Measurements from ENCODE around the gene WSB1. TPM values are rescaled to one million over a fixed set of nuclear protein-coding genes. Genes with fewer than 3 reads are reported as not detected.

Gene WSB1
- polyA plus RNA-seq, 2 of the 4 experiments (the other 2 are of a cell fraction), result 46.0 to 111 TPM

GRCh38 chr17:27323538-27324215 lies 29.8 kb downstream of the WSB1 start:
- ATAC-seq (peak; percentile 31 to 70; a peak in 5 of 6 replicates), DNase-seq (ENCODE audit: low read depth in 1 of 2, low spot score in 1 of 2) (peak in 1 of 2 experiments; percentile 69), FAIRE-seq (no peak)
- H3K4me3 ChIP-seq, result no peak overlapping the region
- peak overlapping the region; percentile 17; the same call in 2 of the 3 replicates for H3K4me2 ChIP-seq
- H3K9me3 ChIP-seq, result no peaks in the 10 kb centered on the region
- ChIA-PET CTCF (interaction anchor here (0.7 to 3.9 kb wide), 10 partner anchors 9 to 275 kb away, joined by 3 to 17 read pairs (median 4); partner anchors contain the start of gene WSB1), POLR2A (interaction anchor here (0.6 to 1.2 kb wide), 4 partner anchors 23 to 127 kb away, joined by 4 to 5 read pairs (median 4); no protein-coding TSS in a partner anchor)
- H3K4me1 ChIP-seq, result peaks cover 11% of the 10 kb centered on the region; the same call in 2 of the 3 replicates
- 57% methylated on average over 7 of the region's 7 CpGs for WGBS (ENCODE audit: missing lambda C conversion rate)
- TF ChIP-seq KDM5A (IDR thresholded peaks at IDR 0.05) (no peak), HEYL (CRISPR knock-in tag; IDR thresholded peaks at IDR 0.05) (0 out of 2 replicates have a peak, but pooled peaks have one; percentile 4)
- peak overlapping the region in 1 of 2 experiments; percentile 12; a peak in 2 of 6 replicates for H3K27ac ChIP-seq

- CTCF ChIA-PET, result interaction anchor here (1.4 to 18.1 kb wide), 6 partner anchors 8 to 87 kb away, joined by 3 to 306 read pairs (median 6); partner anchors contain the start of gene WSB1
- H3K4me3 ChIP-seq, result no peak overlapping the region
- no peak overlapping the region for H3K27ac ChIP-seq
- peak in 1 of 2 experiments; percentile 9; a peak in 2 of 6 replicates for ATAC-seq
- no peak overlapping the region for H3K4me2 ChIP-seq
- no peaks in the 10 kb centered on the region for H3K9me3 ChIP-seq
- POLR2A ChIA-PET, result interaction anchor here (0.6 kb wide), 1 partner anchor 13 kb away, joined by 4 read pairs; no protein-coding TSS in a partner anchor
- TF ChIP-seq HOXB13 (CRISPR knock-in tag; IDR thresholded peaks at IDR 0.05; ENCODE audit: low read depth), result no peak
- TF ChIP-seq RARB (CRISPR knock-in tag; IDR thresholded peaks at IDR 0.05), result no peak
- TF ChIP-seq ESRRA (IDR thresholded peaks at IDR 0.05; ENCODE audit: borderline replicate concordance, low read length), result no peak
- no peak for TF ChIP-seq HES2 (IDR thresholded peaks at IDR 0.05)
- TF ChIP-seq GATA3 (IDR thresholded peaks at IDR 0.05; ENCODE audit: borderline replicate concordance), result no peak
- TF ChIP-seq ZC3H11A (IDR thresholded peaks at IDR 0.05), result no peak
- no peak for TF ChIP-seq ATOH8 (CRISPR knock-in tag; IDR thresholded peaks at IDR 0.05; ENCODE audit: low read depth)
- no peak for TF ChIP-seq HDAC2 (IDR thresholded peaks at IDR 0.05)
- TF ChIP-seq TFCP2L1 (CRISPR knock-in tag; IDR thresholded peaks at IDR 0.05), result no peak
- no peak for TF ChIP-seq TP53 (CRISPR knock-in tag; IDR thresholded peaks at IDR 0.05)
- no peak for TF ChIP-seq EHF (CRISPR knock-in tag; IDR thresholded peaks at IDR 0.05)
- no peak for TF ChIP-seq EP300 (IDR thresholded peaks at IDR 0.05)
- peaks cover 11% of the 10 kb centered on the region; the same call in 2 of the 3 replicates for H3K4me1 ChIP-seq
- FAIRE-seq, result no peak
- no peak for DNase-seq (ENCODE audit: low read depth in 1 of 2, low spot score in 1 of 2)
- 78% methylated on average over 5 of the region's 5 CpGs for WGBS (ENCODE audit: missing lambda C conversion rate)
These were observed 30.9 kb downstream of the WSB1 start for GRCh38 chr17:27324771-27325339.

GRCh38 chr17:27326051-27326450 lies 32.1 kb downstream of the WSB1 start:
- ATAC-seq (no peak), DNase-seq (ENCODE audit: low read depth in 1 of 2, low spot score in 1 of 2) (no peak), FAIRE-seq (no peak)
- H3K27ac ChIP-seq, result no peak overlapping the region
- H3K4me1 ChIP-seq, result peaks cover 11% of the 10 kb centered on the region; the same call in 2 of the 3 replicates
- H3K4me3 ChIP-seq, result no peak overlapping the region
- 51% methylated on average over 2 of the region's 2 CpGs for WGBS (ENCODE audit: missing lambda C conversion rate)
- ChIA-PET POLR2A (no interaction called here), CTCF (interaction anchor here (0.7 to 18.1 kb wide), 7 partner anchors 8 to 105 kb away, joined by 3 to 306 read pairs (median 4); no protein-coding TSS in a partner anchor)
- TF ChIP-seq POLR2A (IDR thresholded peaks at IDR 0.05; ENCODE audit: low read length), result no peak
- no peak for TF ChIP-seq HDAC2 (IDR thresholded peaks at IDR 0.05)
- no peak for TF ChIP-seq CBX2 (IDR thresholded peaks at IDR 0.05; ENCODE audit: borderline replicate concordance, low read depth)
- no peak for TF ChIP-seq CTCF (IDR thresholded peaks at IDR 0.05)
- no peak for TF ChIP-seq NR3C1 (IDR thresholded peaks at IDR 0.05)
- TF ChIP-seq HOXA7 (CRISPR knock-in tag; IDR thresholded peaks at IDR 0.05), result no peak
- TF ChIP-seq HOXB5 (CRISPR knock-in tag; IDR thresholded peaks at IDR 0.05), result no peak
- TF ChIP-seq FOSL2 (IDR thresholded peaks at IDR 0.05), result no peak
- no peak for TF ChIP-seq FOSL2 (CRISPR knock-in tag; IDR thresholded peaks at IDR 0.05)
- TF ChIP-seq ESRRA (IDR thresholded peaks at IDR 0.05; ENCODE audit: borderline replicate concordance, low read length), result no peak
- no peak for TF ChIP-seq USF2 (IDR thresholded peaks at IDR 0.05)
- TF ChIP-seq KDM1A (IDR thresholded peaks at IDR 0.05; ENCODE audit: low read depth), result no peak
- no peak for TF ChIP-seq RARB (CRISPR knock-in tag; IDR thresholded peaks at IDR 0.05)
- TF ChIP-seq MAZ (IDR thresholded peaks at IDR 0.05; ENCODE audit: borderline replicate concordance, low read depth, low read length), result no peak
- no peak for TF ChIP-seq ZC3H11A (IDR thresholded peaks at IDR 0.05)
- no peak for TF ChIP-seq POLR2AphosphoS2 (conservative IDR thresholded peaks at IDR 0.05; ENCODE audit: low read length)
- TF ChIP-seq EP300 (IDR thresholded peaks at IDR 0.05), result no peak
- TF ChIP-seq RNF2 (IDR thresholded peaks at IDR 0.05; ENCODE audit: borderline replicate concordance, low read depth), result no peak
- no peak for TF ChIP-seq RAD21 (conservative IDR thresholded peaks at IDR 0.05 in 1 of 2, IDR thresholded peaks at IDR 0.05 in 1 of 2)
- no peak for TF ChIP-seq BHLHE40 (IDR thresholded peaks at IDR 0.05; ENCODE audit: low read depth, low read length)
- TF ChIP-seq JUN (IDR thresholded peaks at IDR 0.05), result no peak
- H3K9me3 ChIP-seq, result no peaks in the 10 kb centered on the region
- H3K4me2 ChIP-seq, result no peak overlapping the region
